ENCODE data around the gene PLCG2.

DNA sequence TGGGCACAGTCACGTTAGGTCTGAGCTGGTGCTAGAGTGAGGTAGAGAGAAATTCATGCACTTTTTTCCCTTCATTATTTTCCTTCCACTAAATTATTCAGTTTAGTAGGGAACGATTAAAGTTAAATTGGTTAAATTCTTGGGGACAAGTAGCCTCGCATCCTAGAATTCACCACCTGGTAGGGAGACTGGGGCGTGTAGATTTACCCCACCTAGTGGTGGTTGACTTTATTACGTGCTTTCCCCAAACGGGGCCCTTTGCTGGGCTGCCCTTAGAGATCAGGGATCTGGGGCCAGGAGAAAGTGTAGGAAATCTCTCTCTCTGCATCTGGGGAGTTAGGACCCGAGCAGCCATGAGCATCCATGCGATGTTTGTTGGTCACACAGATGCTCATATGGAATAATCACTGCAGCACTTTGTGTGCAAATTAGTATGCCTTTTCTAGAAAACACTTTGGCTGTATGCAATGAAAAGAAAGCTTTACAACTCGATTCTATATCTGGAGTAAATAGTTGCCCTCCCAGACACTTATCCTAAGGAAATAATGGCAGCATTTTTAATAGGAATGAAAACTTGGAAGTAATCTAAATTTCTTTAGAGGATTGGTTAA lies 107.0 kb downstream of the PLCG2 start:
- no peak for TF ChIP-seq EZH2 (IDR thresholded peaks at IDR 0.05; ENCODE audit: insufficient read depth, poor library complexity, severe bottlenecking)
- no peak for TF ChIP-seq EZH2phosphoT487 (IDR thresholded peaks at IDR 0.05; ENCODE audit: insufficient read depth, low read depth)

Measured in GM23248 (cell line).